ENCODE results near the gene TLR6. TPM values are rescaled to one million over a fixed set of nuclear protein-coding genes. Genes with fewer than 3 reads are reported as not detected.

TLR6 gene
- total and polyA plus RNA-seq, 12 donors = 0.14 to 3.7 (median 1.2) TPM

DNA sequence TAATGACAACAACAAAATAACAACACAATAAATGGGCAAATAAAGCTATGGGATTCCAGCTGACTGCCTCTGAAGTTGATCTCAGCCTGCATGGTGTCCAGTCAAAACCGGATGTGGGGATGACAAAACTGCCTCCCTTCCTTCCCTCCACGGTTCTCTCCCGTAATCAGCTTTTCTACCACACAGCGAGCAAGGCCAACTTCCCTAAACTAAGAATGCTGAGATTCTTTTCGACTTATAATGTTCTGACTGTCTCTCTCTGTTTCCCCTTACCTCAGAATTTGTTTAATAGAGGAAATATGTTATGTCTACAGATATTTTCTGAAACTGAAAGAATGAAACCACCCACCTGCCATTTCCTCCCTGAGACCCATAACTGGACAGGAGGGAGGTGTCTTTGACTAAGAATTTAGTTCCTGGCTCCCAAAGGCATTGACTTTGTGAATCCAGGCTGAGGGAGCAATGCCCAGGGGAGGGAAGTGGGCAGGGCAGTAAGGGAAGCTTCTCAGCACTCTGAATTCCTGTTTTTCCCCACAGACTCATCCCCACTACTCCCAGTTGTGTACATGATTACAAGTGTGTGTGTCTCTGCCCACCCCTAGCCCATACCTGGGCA is 51.0 kb downstream of the TLR6 start:
- ATAC-seq (peak; percentile 50 to 89 (median 80)), DNase-seq (peak in 1 of 2 donors; percentile 36)
- H3K36me3 ChIP-seq = peaks cover 0 to 22% (median 0%) of the 10 kb centered on the region in 9 donors
- intact Hi-C loops (cut with DNase I) = loop anchor here in 2 of 10 donors (2.0 to 10.0 kb wide), 2 partner anchors 47 to 49 kb away; partner anchors contain the start of gene TLR6 (in 1 of the 2)
- peak overlapping the region in 9 of 10 donors; percentile 1 to 90 (median 65) for H3K27ac ChIP-seq
- peaks cover 0 to 8% (median 0%) of the 10 kb centered on the region in 11 donors for H3K9me3 ChIP-seq
- peaks cover 0 to 46% (median 13%) of the 10 kb centered on the region in 9 donors for H3K4me1 ChIP-seq
- TF ChIP-seq CTCF (IDR thresholded peaks at IDR 0.05) = no peak
- peak overlapping the region in 7 of 10 donors; percentile 6 to 54 (median 40) for H3K4me3 ChIP-seq
- 33% methylated on average over 5 of the region's 5 CpGs for WGBS, 2 donors
- no peaks in the 10 kb centered on the region for H3K27me3 ChIP-seq

- no peaks in the 10 kb centered on the region for H3K27me3 ChIP-seq
- intact Hi-C loops (cut with DNase I) = loop anchor here in 3 of 10 donors (2.0 to 10.0 kb wide), 3 partner anchors 46 to 50 kb away; partner anchors contain the start of gene TLR6 (in 1 of the 3)
Observed at GRCh38 chr4:38804654-38805295, 51.8 kb downstream of the TLR6 start, which contains the start of gene TLR1. TLR1 (minus strand) TSS chr4:38804791; CDS start chr4:38798831, 5,960 bp downstream.

GRCh38 chr4:38803833-38804653 is 52.6 kb downstream of the TLR6 start:
- intact Hi-C loops (cut with DNase I) = loop anchor here in 3 of 10 donors (2.0 to 10.0 kb wide), 3 partner anchors 45 to 51 kb away; partner anchors contain the start of gene TLR6 (in 1 of the 3)
- Histone ChIP-seq H3K27me3 (no peaks in the 10 kb centered on the region), H3K27ac (peak overlapping the region; percentile 4 to 90 (median 62)), H3K36me3 (peaks cover 0 to 38% (median 11%) of the 10 kb centered on the region in 9 donors), H3K4me1 (peaks cover 0 to 52% (median 13%) of the 10 kb centered on the region in 9 donors), H3K4me3 (peak overlapping the region in 9 of 10 donors; percentile 4 to 54 (median 40)), H3K9me3 (peaks cover 0 to 8% (median 0%) of the 10 kb centered on the region in 11 donors)
- WGBS, 2 donors = 59 to 60% methylated on average over 6 of the region's 6 CpGs
- no peak for DNase-seq
- ATAC-seq = peak in 3 of 8 donors; percentile 25 to 36 (median 28)
- no peak for TF ChIP-seq CTCF (IDR thresholded peaks at IDR 0.05)

More at GRCh38 chr4:38804654-38805295, 51.8 kb downstream of the TLR6 start, which contains the start of gene TLR1:
- peaks cover 0 to 8% (median 0%) of the 10 kb centered on the region in 11 donors for H3K9me3 ChIP-seq
- DNase-seq = peak in 1 of 2 donors; percentile 19
- H3K4me1 ChIP-seq = peaks cover 0 to 52% (median 13%) of the 10 kb centered on the region in 9 donors
- ATAC-seq = peak in 7 of 8 donors; percentile 37 to 71 (median 57)
- H3K4me3 ChIP-seq = peak within 1 kb of the TSS in 9 of 10 donors; percentile 4 to 54 (median 40)
- peaks cover 0 to 31% (median 6%) of the 10 kb centered on the region in 9 donors for H3K36me3 ChIP-seq
- H3K27ac ChIP-seq = peak within 1 kb of the TSS; percentile 4 to 90 (median 64)
- WGBS, 2 donors = 33 to 43% methylated on average over 7 of the region's 7 CpGs
- peak; percentile 34 to 68 (median 58) for TF ChIP-seq CTCF (IDR thresholded peaks at IDR 0.05)
